ENCODE results near the gene RBM15. TPM values are rescaled to one million over a fixed set of nuclear protein-coding genes. Genes with fewer than 3 reads are reported as not detected.

The RBM15 gene
- total and polyA plus RNA-seq, 5 donors = 4.1 to 17.8 (median 16.4) TPM

- Histone ChIP-seq H3K4me3 (ENCODE audit: low read length) (peak overlapping the region; percentile 90), H3K9me3 (ENCODE audit: control insufficient read depth, low read length) (no peaks in the 10 kb centered on the region), H3K27ac (ENCODE audit: low read length) (peak overlapping the region; percentile 97), H3K27me3 (ENCODE audit: control insufficient read depth, insufficient read depth) (no peaks in the 10 kb centered on the region), H3K4me1 (ENCODE audit: control insufficient read depth, insufficient read depth, low read length) (peaks cover 14% of the 10 kb centered on the region)
- no peak for ATAC-seq
- intact Hi-C loops (cut with DNase I) = loop anchor here in 2 of 4 donors (10.0 kb wide), 1 partner anchor 65 kb away; the partner anchor contains the start of gene LAMTOR5 (in 2 of the 2)
- DNase-seq = no peak
- WGBS = 6% methylated on average over 9 of the region's 9 CpGs
These were observed 961 bp downstream of the RBM15 start for GRCh38 chr1:110340207-110340468.

- Histone ChIP-seq H3K4me3 (ENCODE audit: low read length) (peak overlapping the region; percentile 14), H3K9me3 (ENCODE audit: control insufficient read depth, low read length) (no peaks in the 10 kb centered on the region), H3K27me3 (ENCODE audit: control insufficient read depth, insufficient read depth) (no peaks in the 10 kb centered on the region), H3K27ac (ENCODE audit: low read length) (peak overlapping the region; percentile 9), H3K4me1 (ENCODE audit: control insufficient read depth, insufficient read depth, low read length) (peaks cover 14% of the 10 kb centered on the region)
- DNase-seq (peak in 1 of 3 donors; percentile 49), ATAC-seq (no peak)
- intact Hi-C loops (cut with DNase I) = loop anchor here in 2 of 4 donors (10.0 kb wide), 1 partner anchor 63 kb away; the partner anchor contains the start of gene LAMTOR5 (in 2 of the 2)
- WGBS = 72% methylated on average over 27 of the region's 27 CpGs
These were observed 2.1 kb downstream of the RBM15 start for GRCh38 chr1:110341146-110341871.

GRCh38 chr1:110341872-110342331 lies 2.7 kb downstream of the RBM15 start:
- ATAC-seq (no peak), DNase-seq (no peak)
- H3K9me3 ChIP-seq (ENCODE audit: control insufficient read depth, low read length) = no peaks in the 10 kb centered on the region
- intact Hi-C loops (cut with DNase I) = loop anchor here in 2 of 4 donors (10.0 kb wide), 1 partner anchor 63 kb away; the partner anchor contains the start of gene LAMTOR5 (in 2 of the 2)
- H3K4me3 ChIP-seq (ENCODE audit: low read length) = peak overlapping the region; percentile 14
- WGBS = 49% methylated on average over 9 of the region's 9 CpGs
- peaks cover 16% of the 10 kb centered on the region for H3K4me1 ChIP-seq (ENCODE audit: control insufficient read depth, insufficient read depth, low read length)
- no peaks in the 10 kb centered on the region for H3K27me3 ChIP-seq (ENCODE audit: control insufficient read depth, insufficient read depth)
- peak overlapping the region; percentile 2 for H3K27ac ChIP-seq (ENCODE audit: low read length)

- H3K4me3 ChIP-seq (ENCODE audit: low read length) = no peak overlapping the region
- intact Hi-C loops (cut with DNase I) = loop anchor here in 2 of 4 donors (10.0 kb wide), 1 partner anchor 62 kb away; the partner anchor contains the start of gene LAMTOR5 (in 2 of the 2)
- ATAC-seq (no peak), DNase-seq (no peak)
- H3K4me1 ChIP-seq (ENCODE audit: control insufficient read depth, insufficient read depth, low read length) = peaks cover 16% of the 10 kb centered on the region
- H3K27ac ChIP-seq (ENCODE audit: low read length) = no peak overlapping the region
- 61% methylated on average over 2 of the region's 2 CpGs for WGBS
- no peaks in the 10 kb centered on the region for H3K27me3 ChIP-seq (ENCODE audit: control insufficient read depth, insufficient read depth)
- no peaks in the 10 kb centered on the region for H3K9me3 ChIP-seq (ENCODE audit: control insufficient read depth, low read length)
These were observed 4.1 kb downstream of the RBM15 start for GRCh38 chr1:110343249-110343648.

GRCh38 chr1:110344152-110344551 lies 5.0 kb downstream of the RBM15 start:
- DNase-seq (no peak), ATAC-seq (no peak)
- H3K9me3 ChIP-seq (ENCODE audit: control insufficient read depth, low read length) = no peaks in the 10 kb centered on the region
- 68% methylated on average over 3 of the region's 3 CpGs for WGBS
- H3K4me3 ChIP-seq (ENCODE audit: low read length) = no peak overlapping the region
- intact Hi-C loops (cut with DNase I) = loop anchor here in 2 of 4 donors (10.0 kb wide), 1 partner anchor 61 kb away; the partner anchor contains the start of gene LAMTOR5 (in 2 of the 2)
- peaks cover 16% of the 10 kb centered on the region for H3K4me1 ChIP-seq (ENCODE audit: control insufficient read depth, insufficient read depth, low read length)
- no peak overlapping the region for H3K27ac ChIP-seq (ENCODE audit: low read length)
- no peaks in the 10 kb centered on the region for H3K27me3 ChIP-seq (ENCODE audit: control insufficient read depth, insufficient read depth)

GRCh38 chr1:110345480-110345879 lies 6.3 kb downstream of the RBM15 start:
- 71% methylated on average over 3 of the region's 3 CpGs for WGBS
- Histone ChIP-seq H3K4me3 (ENCODE audit: low read length) (no peak overlapping the region), H3K4me1 (ENCODE audit: control insufficient read depth, insufficient read depth, low read length) (peaks cover 18% of the 10 kb centered on the region), H3K27ac (ENCODE audit: low read length) (no peak overlapping the region), H3K27me3 (ENCODE audit: control insufficient read depth, insufficient read depth) (no peaks in the 10 kb centered on the region), H3K9me3 (ENCODE audit: control insufficient read depth, low read length) (no peaks in the 10 kb centered on the region)
- ATAC-seq = no peak
- intact Hi-C loops (cut with DNase I) = loop anchor here in 2 of 4 donors (10.0 kb wide), 1 partner anchor 59 kb away; the partner anchor contains the start of gene LAMTOR5 (in 2 of the 2)
- DNase-seq = no peak

GRCh38 chr1:110346690-110347089 lies 7.5 kb downstream of the RBM15 start:
- no peaks in the 10 kb centered on the region for H3K27me3 ChIP-seq (ENCODE audit: control insufficient read depth, insufficient read depth)
- H3K9me3 ChIP-seq (ENCODE audit: control insufficient read depth, low read length) = no peaks in the 10 kb centered on the region
- DNase-seq = no peak
- no peak overlapping the region for H3K4me3 ChIP-seq (ENCODE audit: low read length)
- intact Hi-C loops (cut with DNase I) = loop anchor here in 2 of 4 donors (10.0 kb wide), 1 partner anchor 58 kb away; the partner anchor contains the start of gene LAMTOR5 (in 2 of the 2)
- no peak overlapping the region for H3K27ac ChIP-seq (ENCODE audit: low read length)
- 62% methylated on average over 9 of the region's 9 CpGs for WGBS
- H3K4me1 ChIP-seq (ENCODE audit: control insufficient read depth, insufficient read depth, low read length) = peaks cover 11% of the 10 kb centered on the region
- ATAC-seq = no peak

GRCh38 chr1:110347182-110347893 lies 8.2 kb downstream of the RBM15 start:
- no peaks in the 10 kb centered on the region for H3K27me3 ChIP-seq (ENCODE audit: control insufficient read depth, insufficient read depth)
- WGBS = 60% methylated on average over 14 of the region's 14 CpGs
- H3K27ac ChIP-seq (ENCODE audit: low read length) = no peak overlapping the region
- no peaks in the 10 kb centered on the region for H3K9me3 ChIP-seq (ENCODE audit: control insufficient read depth, low read length)
- DNase-seq (no peak), ATAC-seq (peak in 1 of 2 donors; percentile 13)
- intact Hi-C loops (cut with DNase I) = loop anchor here in 2 of 4 donors (10.0 kb wide), 1 partner anchor 57 kb away; the partner anchor contains the start of gene LAMTOR5 (in 2 of the 2)
- H3K4me1 ChIP-seq (ENCODE audit: control insufficient read depth, insufficient read depth, low read length) = peaks cover 6% of the 10 kb centered on the region
- no peak overlapping the region for H3K4me3 ChIP-seq (ENCODE audit: low read length)

GRCh38 chr1:110348050-110348449 lies 8.9 kb downstream of the RBM15 start:
- WGBS = 39% methylated on average over 2 of the region's 2 CpGs
- intact Hi-C loops (cut with DNase I) = loop anchor here in 2 of 4 donors (10.0 kb wide), 1 partner anchor 57 kb away; the partner anchor contains the start of gene LAMTOR5 (in 2 of the 2)
- no peak for DNase-seq
- Histone ChIP-seq H3K9me3 (ENCODE audit: control insufficient read depth, low read length) (no peaks in the 10 kb centered on the region), H3K4me1 (ENCODE audit: control insufficient read depth, insufficient read depth, low read length) (peaks cover 6% of the 10 kb centered on the region), H3K27ac (ENCODE audit: low read length) (no peak overlapping the region), H3K27me3 (ENCODE audit: control insufficient read depth, insufficient read depth) (no peaks in the 10 kb centered on the region), H3K4me3 (ENCODE audit: low read length) (no peak overlapping the region)
- no peak for ATAC-seq

- Histone ChIP-seq H3K4me1 (ENCODE audit: control insufficient read depth, insufficient read depth, low read length) (peaks cover 6% of the 10 kb centered on the region), H3K27me3 (ENCODE audit: control insufficient read depth, insufficient read depth) (no peaks in the 10 kb centered on the region), H3K9me3 (ENCODE audit: control insufficient read depth, low read length) (no peaks in the 10 kb centered on the region), H3K4me3 (ENCODE audit: low read length) (no peak overlapping the region), H3K27ac (ENCODE audit: low read length) (no peak overlapping the region)
- ATAC-seq (no peak), DNase-seq (no peak)
- intact Hi-C loops (cut with DNase I) = loop anchor here in 2 of 4 donors (10.0 kb wide), 1 partner anchor 56 kb away; the partner anchor contains the start of gene LAMTOR5 (in 2 of the 2)
These were observed 9.6 kb downstream of the RBM15 start for GRCh38 chr1:110348771-110349170.

GRCh38 chr1:110350360-110350759 lies 11.2 kb downstream of the RBM15 start:
- ATAC-seq (no peak), DNase-seq (no peak)
- intact Hi-C loops (cut with DNase I) = no loop called here
- no peaks in the 10 kb centered on the region for H3K27me3 ChIP-seq (ENCODE audit: control insufficient read depth, insufficient read depth)
- no peak overlapping the region for H3K4me3 ChIP-seq (ENCODE audit: low read length)
- 86% methylated on average over 2 of the region's 2 CpGs for WGBS
- no peaks in the 10 kb centered on the region for H3K9me3 ChIP-seq (ENCODE audit: control insufficient read depth, low read length)
- peaks cover 6% of the 10 kb centered on the region for H3K4me1 ChIP-seq (ENCODE audit: control insufficient read depth, insufficient read depth, low read length)
- H3K27ac ChIP-seq (ENCODE audit: low read length) = no peak overlapping the region

Data from right cardiac atrium (tissue), 5 donors.